CD8-positive, alpha-beta memory T cell (primary cell): Measurements from ENCODE around the gene SGCA. TPM values are rescaled to one million over a fixed set of nuclear protein-coding genes. Genes with fewer than 3 reads are reported as not detected.
A peak's percentile ranks its signal among the peaks of the same experiment; 100 is the strongest.

Experiments
- CTCF ChIA-PET: fragments of 350-600 bp; sonication (Branson Sonifier 250); formaldehyde crosslinking; loops from one replicate; lab custom pipeline; 2021; ENCODE audit warnings: antibody characterized with exemption; lab: Charles Lee
- POLR2A ChIA-PET: fragments of 350-600 bp; sonication (Branson Sonifier 250); formaldehyde crosslinking; loops from one replicate; lab custom pipeline; 2021; ENCODE audit warnings: antibody characterized with exemption; lab: Charles Lee
- DNase-seq, 5 donors: peaks; one replicate each; pipeline versions ENCODE4 v3.0.0 to v3.0.0-alpha.2; 2020 to 2022; ENCODE audit warnings: mixed read lengths in 1 of 5
- H3K27ac ChIP-seq: one replicate; pipeline ENCODE4 v1.7.0; 2013; ENCODE audit warnings: low read depth, mild to moderate bottlenecking, low read length, moderate library complexity
- H3K27me3 ChIP-seq: 2 replicates; pipeline ENCODE4 v1.7.0; 2013; ENCODE audit warnings: low read length, mild to moderate bottlenecking; ENCODE audit not compliant: insufficient read depth, poor library complexity, severe bottlenecking
- H3K36me3 ChIP-seq: 2 replicates; pipeline ENCODE4 v1.7.0; 2013; ENCODE audit warnings: mild to moderate bottlenecking, low read length, moderate library complexity; ENCODE audit not compliant: insufficient read depth
- H3K4me1 ChIP-seq: 2 replicates; pipeline ENCODE4 v1.7.0; 2013; ENCODE audit warnings: mild to moderate bottlenecking, low read length, moderate library complexity; ENCODE audit not compliant: insufficient read depth
- H3K4me3 ChIP-seq: 2 replicates; pipeline ENCODE4 v1.7.0; 2013; ENCODE audit warnings: mild to moderate bottlenecking, low read length
- H3K9me3 ChIP-seq: 2 replicates; pipeline ENCODE4 v1.7.0; 2013; ENCODE audit warnings: mild to moderate bottlenecking, low read length
- H3K27ac Mint-ChIP-seq, 8 donors: one replicate each; pipeline ENCODE4 v1.8.0; 2020 to 2021; ENCODE audit warnings: mixed read lengths in 8 of 8, mild to moderate bottlenecking in 6 of 8, inconsistent platforms in 3 of 8, moderate library complexity in 3 of 8
- H3K27me3 Mint-ChIP-seq, 2 donors: one replicate each; pipeline ENCODE4 v1.8.0; 2020 to 2021; ENCODE audit warnings: mixed read lengths in 2 of 2, mild to moderate bottlenecking in 1 of 2, moderate library complexity in 1 of 2
- H3K36me3 Mint-ChIP-seq, 3 donors: one replicate each; pipeline ENCODE4 v1.8.0; 2020 to 2021; ENCODE audit warnings: mixed read lengths in 3 of 3, inconsistent platforms in 1 of 3, mild to moderate bottlenecking in 1 of 3
- H3K4me1 Mint-ChIP-seq, 3 donors: one replicate each; pipeline ENCODE4 v1.8.0; 2020 to 2021; ENCODE audit warnings: mixed read lengths in 3 of 3, inconsistent platforms in 1 of 3, mild to moderate bottlenecking in 1 of 3
- H3K4me3 Mint-ChIP-seq, 7 donors: one replicate each; pipeline ENCODE4 v1.8.0; 2020 to 2021; ENCODE audit warnings: mixed read lengths in 7 of 7, mild to moderate bottlenecking in 6 of 7, moderate library complexity in 4 of 7, inconsistent platforms in 2 of 7
- H3K9me3 Mint-ChIP-seq, 5 donors: one replicate each; pipeline ENCODE4 v1.8.0; 2020 to 2022; ENCODE audit warnings: mixed read lengths in 5 of 5, mild to moderate bottlenecking in 3 of 5, moderate library complexity in 2 of 5, inconsistent platforms in 1 of 5
- polyA plus RNA-seq: library from polyadenylated mRNA; unstranded; fragments of 300-500 nt; fragmentation: Illumina TruSeq; gene quantifications from one replicate; pipeline ENCODE4 v1.2.3, GENCODE V29; 2021
- total RNA-seq, 2 experiments: library from RNA; stranded (reverse); gene quantifications; one replicate each; pipeline ENCODE4 v1.2.3, GENCODE V29; 2021

Gene SGCA
- total and polyA plus RNA-seq, 3 experiments from 2014 or later, result 0.31 TPM; not detected in 2

DNA sequence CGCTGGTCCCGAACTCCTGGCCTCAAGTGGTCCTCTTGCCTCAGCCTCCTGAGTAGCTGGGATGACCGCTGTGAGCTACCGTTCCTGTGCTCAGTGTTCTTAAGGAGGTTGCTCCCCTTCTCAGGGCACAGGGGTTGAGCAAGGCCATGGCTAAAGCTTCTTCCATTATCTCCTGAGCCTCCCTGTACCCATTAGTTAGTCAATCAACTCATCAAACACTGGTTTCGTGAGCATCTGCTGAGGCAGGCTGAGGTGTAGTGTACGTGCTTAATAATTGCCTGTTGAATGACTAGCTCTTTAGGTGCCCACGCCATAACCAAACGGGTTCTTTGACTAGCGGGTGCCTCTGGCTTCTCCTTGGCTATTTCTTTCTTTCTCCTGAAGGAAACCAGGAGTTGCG, 11.7 kb downstream of the SGCA start:
- H3K36me3 Mint-ChIP-seq, result no peaks in the 10 kb centered on the region
- POLR2A ChIA-PET, result no interaction called here
- H3K27me3 ChIP-seq, result no peaks in the 10 kb centered on the region
- no peaks in the 10 kb centered on the region for H3K9me3 ChIP-seq
- no peak overlapping the region for H3K4me3 ChIP-seq
- CTCF ChIA-PET, result interaction anchor here (1.1 to 2.8 kb wide), 7 partner anchors 8 to 83 kb away, joined by 4 to 16 read pairs (median 12); partner anchors contain the start of gene PDK2
- H3K27ac ChIP-seq, result no peak overlapping the region
- peaks cover 3 to 6% (median 4%) of the 10 kb centered on the region in 3 donors for H3K4me1 Mint-ChIP-seq
- no peaks in the 10 kb centered on the region for H3K36me3 ChIP-seq
- H3K27ac Mint-ChIP-seq, result no peak overlapping the region
- no peak for DNase-seq
- no peaks in the 10 kb centered on the region for H3K27me3 Mint-ChIP-seq
- H3K4me3 Mint-ChIP-seq, result no peak overlapping the region
- H3K4me1 ChIP-seq, result no peaks in the 10 kb centered on the region
- H3K9me3 Mint-ChIP-seq, result no peaks in the 10 kb centered on the region

DNA sequence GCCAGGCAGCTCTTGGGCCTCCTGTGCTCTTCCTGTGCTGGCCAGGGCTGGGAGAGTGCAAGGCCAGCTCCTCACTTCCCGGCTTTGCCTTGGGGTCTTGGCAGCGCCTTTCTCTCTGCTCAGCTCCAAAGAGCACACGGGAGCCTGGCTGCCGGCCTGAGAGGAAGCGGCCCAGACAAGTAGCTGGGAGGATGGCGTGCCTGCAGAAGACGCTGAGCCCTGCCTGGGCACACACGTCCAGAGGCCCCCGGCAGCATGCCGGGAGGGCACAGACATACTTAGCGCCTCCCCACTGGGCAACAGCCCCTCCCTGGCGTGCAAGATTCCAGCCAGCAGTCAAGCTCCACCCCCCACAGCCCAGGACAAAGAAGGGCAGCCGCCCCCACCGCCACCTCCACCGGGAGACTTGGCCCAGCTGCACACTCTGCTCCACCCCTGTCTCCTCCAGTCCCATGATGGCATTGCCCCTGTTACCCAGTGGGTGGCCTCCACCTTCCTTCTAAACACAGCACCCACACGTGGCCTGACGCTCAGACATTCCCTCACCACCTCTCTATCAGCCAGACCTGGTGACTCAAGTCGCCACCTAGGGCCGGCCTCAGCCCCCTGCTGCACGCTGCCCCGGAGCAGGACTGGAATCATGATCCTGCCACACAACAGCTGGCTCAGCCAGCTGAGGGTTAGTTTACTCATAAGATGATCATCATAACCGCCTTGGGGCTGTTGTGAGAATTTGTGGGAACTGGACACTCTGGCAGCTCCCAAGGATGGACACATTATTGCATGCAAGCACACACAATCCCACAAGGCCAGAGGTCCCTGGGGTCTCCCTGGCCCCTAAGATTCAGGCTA, 12.4 kb downstream of the SGCA start:
- ChIA-PET POLR2A (no interaction called here), CTCF (interaction anchor here (1.0 to 2.8 kb wide), 8 partner anchors 9 to 84 kb away, joined by 3 to 16 read pairs (median 10); partner anchors contain the start of gene PDK2)
- Mint-ChIP-seq H3K27me3 (no peaks in the 10 kb centered on the region), H3K4me3 (peak overlapping the region in 2 of 7 donors; percentile 63 to 80), H3K9me3 (no peaks in the 10 kb centered on the region), H3K36me3 (no peaks in the 10 kb centered on the region), H3K27ac (peak overlapping the region in 3 of 8 donors; percentile 20 to 64 (median 26)), H3K4me1 (peaks cover 7 to 11% (median 10%) of the 10 kb centered on the region in 3 donors)
- Histone ChIP-seq H3K4me1 (peaks cover under 1% of the 10 kb centered on the region), H3K27me3 (no peaks in the 10 kb centered on the region), H3K36me3 (no peaks in the 10 kb centered on the region), H3K27ac (no peak overlapping the region), H3K9me3 (no peaks in the 10 kb centered on the region), H3K4me3 (no peak overlapping the region)
- peak in 4 of 5 donors; percentile 11 to 59 (median 23) for DNase-seq

DNA sequence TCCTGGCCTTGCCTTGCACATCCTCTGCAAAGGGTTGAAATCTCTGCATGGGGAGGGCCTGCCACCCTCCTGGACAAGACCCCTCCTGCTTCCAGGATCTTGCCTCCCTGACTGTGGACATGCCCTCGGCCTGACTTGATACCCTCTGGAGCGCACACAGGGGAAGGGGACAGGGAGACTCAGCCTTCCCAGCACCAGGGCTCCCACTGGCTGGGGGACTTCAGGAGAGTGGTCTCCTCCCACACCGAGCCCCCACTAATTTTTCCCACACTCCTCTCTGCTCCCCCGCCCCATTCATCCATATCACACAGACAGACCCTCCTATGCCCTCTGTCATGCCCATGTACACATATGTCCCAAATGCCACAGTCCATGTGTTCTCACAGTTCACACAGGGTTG, 14.3 kb downstream of the SGCA start:
- peak overlapping the region in 1 of 8 donors; percentile 33 for H3K27ac Mint-ChIP-seq
- no peak overlapping the region for H3K4me3 ChIP-seq
- no peaks in the 10 kb centered on the region for H3K27me3 ChIP-seq
- DNase-seq, result no peak
- H3K4me3 Mint-ChIP-seq, result no peak overlapping the region
- peaks cover 13% of the 10 kb centered on the region for H3K4me1 ChIP-seq
- no peaks in the 10 kb centered on the region for H3K9me3 Mint-ChIP-seq
- H3K27me3 Mint-ChIP-seq, result peaks cover 0 to 1% of the 10 kb centered on the region in 2 donors
- POLR2A ChIA-PET, result interaction anchor here (0.6 kb wide), 1 partner anchor 124 kb away, joined by 4 read pairs; no protein-coding TSS in a partner anchor
- H3K36me3 Mint-ChIP-seq, result no peaks in the 10 kb centered on the region
- H3K36me3 ChIP-seq, result no peaks in the 10 kb centered on the region
- H3K27ac ChIP-seq, result no peak overlapping the region
- no peaks in the 10 kb centered on the region for H3K9me3 ChIP-seq
- peaks cover 14 to 26% (median 20%) of the 10 kb centered on the region in 3 donors for H3K4me1 Mint-ChIP-seq
- CTCF ChIA-PET, result no interaction called here

DNA sequence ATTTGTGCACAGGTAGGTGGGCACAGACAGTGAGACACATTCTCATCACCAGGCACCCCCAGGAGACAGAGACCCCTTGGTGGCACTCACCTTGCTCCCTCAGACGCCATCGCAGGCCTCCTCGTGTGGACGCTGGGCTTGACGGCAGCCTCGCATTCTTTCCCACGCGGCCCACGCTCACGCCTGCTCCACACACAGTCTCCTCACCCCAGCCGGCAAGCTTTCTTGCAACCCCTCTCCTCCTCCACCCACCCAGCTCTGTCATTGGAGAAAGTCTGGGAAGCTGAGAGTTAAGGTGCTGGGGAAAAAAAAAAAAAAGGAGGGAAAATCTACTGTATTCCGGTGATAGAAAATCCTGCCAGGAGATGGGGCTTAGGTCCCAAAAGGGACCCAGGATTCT, 14.8 kb downstream of the SGCA start:
- CTCF ChIA-PET, result no interaction called here
- no peaks in the 10 kb centered on the region for H3K9me3 Mint-ChIP-seq
- no peak overlapping the region for H3K27ac ChIP-seq

DNA sequence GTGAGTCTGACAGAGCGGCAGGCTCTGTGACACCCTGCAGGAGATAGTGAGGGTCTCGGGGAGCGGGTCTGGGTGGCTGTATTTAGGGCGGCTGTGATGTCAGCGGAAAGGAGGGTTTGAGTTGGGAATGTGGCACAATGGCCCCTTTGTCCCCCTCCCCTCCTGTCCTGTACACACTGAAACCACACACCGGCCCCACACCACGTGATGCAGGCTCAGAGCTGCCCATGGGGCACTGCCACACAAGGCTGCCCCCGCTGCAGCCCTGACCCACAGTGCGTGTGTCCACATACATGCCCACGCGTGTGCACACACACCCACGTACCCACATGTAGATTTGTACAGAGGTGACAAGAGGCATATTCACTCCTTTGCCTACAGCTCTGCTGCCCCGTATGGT, 15.3 kb downstream of the SGCA start:
- Histone ChIP-seq H3K27ac (no peak overlapping the region), H3K4me3 (no peak overlapping the region), H3K4me1 (peaks cover 13% of the 10 kb centered on the region), H3K36me3 (no peaks in the 10 kb centered on the region), H3K9me3 (no peaks in the 10 kb centered on the region), H3K27me3 (no peaks in the 10 kb centered on the region)
- Mint-ChIP-seq H3K27me3 (peaks cover 0 to 1% of the 10 kb centered on the region in 2 donors), H3K27ac (no peak overlapping the region), H3K36me3 (no peaks in the 10 kb centered on the region), H3K4me1 (peaks cover 14 to 26% (median 20%) of the 10 kb centered on the region in 3 donors), H3K9me3 (no peaks in the 10 kb centered on the region), H3K4me3 (peak overlapping the region in 2 of 7 donors; percentile 8 to 19)
- ChIA-PET CTCF (no interaction called here), POLR2A (no interaction called here)
- DNase-seq, result no peak

More for the DNA sequence above, 14.8 kb downstream of the SGCA start:
- H3K36me3 Mint-ChIP-seq, result no peaks in the 10 kb centered on the region
- H3K27ac Mint-ChIP-seq, result no peak overlapping the region
- Histone ChIP-seq H3K9me3 (no peaks in the 10 kb centered on the region), H3K36me3 (no peaks in the 10 kb centered on the region), H3K27me3 (no peaks in the 10 kb centered on the region), H3K4me1 (peaks cover 13% of the 10 kb centered on the region), H3K4me3 (no peak overlapping the region)
- H3K27me3 Mint-ChIP-seq, result peaks cover 0 to 1% of the 10 kb centered on the region in 2 donors
- DNase-seq, result no peak
- peaks cover 14 to 26% (median 20%) of the 10 kb centered on the region in 3 donors for H3K4me1 Mint-ChIP-seq
- H3K4me3 Mint-ChIP-seq, result no peak overlapping the region
- POLR2A ChIA-PET, result interaction anchor here (0.6 kb wide), 1 partner anchor 124 kb away, joined by 4 read pairs; no protein-coding TSS in a partner anchor

DNA sequence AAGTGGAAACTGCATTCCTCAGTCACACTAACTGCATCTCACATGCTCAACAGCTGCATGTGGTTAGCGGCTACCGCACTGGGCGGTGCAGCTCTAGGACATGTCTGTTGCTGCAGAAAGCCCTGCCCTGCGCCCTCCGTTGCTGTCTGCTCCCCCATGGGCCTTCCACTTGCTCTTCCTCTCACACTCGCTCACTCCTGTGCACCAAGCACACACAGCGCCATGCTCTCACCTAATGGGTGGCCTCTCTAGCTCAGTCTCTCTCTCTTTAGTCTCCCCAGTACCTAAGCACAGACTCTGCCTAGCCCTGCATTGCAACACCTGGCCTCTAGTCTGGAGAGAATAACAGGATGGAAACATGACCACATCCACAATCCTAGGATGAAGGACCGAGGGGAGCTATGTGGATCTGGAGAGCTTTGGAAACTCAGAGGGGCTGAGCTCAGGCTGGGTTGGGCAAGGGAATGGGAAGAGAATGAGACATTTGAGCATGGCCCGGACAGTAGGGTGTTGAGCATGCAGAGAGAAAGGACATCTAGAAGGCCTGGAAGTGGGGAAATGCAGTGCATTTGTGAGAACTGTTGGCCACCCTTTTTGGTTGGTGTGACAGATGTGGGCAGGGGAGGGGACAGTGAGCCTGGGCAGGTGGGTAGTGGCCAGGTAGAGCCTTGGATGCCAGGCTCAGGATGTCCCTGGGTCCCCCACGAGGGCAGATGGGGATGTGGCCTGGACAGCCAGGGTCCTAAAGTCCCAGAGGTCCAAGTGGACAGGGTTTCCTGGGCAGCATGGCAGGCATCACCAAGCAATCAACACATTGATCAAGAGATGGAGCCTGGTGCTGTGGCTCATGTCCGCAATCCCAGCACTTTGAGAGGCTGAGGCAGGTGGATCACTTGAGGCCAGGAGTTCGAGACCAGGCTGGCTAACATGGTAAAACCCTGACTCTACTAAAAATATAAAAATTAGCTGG, 16.1 kb downstream of the SGCA start:
- CTCF ChIA-PET, result no interaction called here
- Mint-ChIP-seq H3K4me1 (peaks cover 14 to 26% (median 20%) of the 10 kb centered on the region in 3 donors), H3K4me3 (peak overlapping the region in 1 of 7 donors; percentile 19), H3K27ac (peak overlapping the region in 2 of 8 donors; percentile 22 to 68), H3K36me3 (no peaks in the 10 kb centered on the region), H3K27me3 (peaks cover 0 to 1% of the 10 kb centered on the region in 2 donors), H3K9me3 (no peaks in the 10 kb centered on the region)
- Histone ChIP-seq H3K36me3 (no peaks in the 10 kb centered on the region), H3K27me3 (no peaks in the 10 kb centered on the region), H3K4me3 (no peak overlapping the region), H3K27ac (no peak overlapping the region), H3K4me1 (peaks cover 13% of the 10 kb centered on the region), H3K9me3 (no peaks in the 10 kb centered on the region)
- no peak for DNase-seq
- POLR2A ChIA-PET, result no interaction called here

DNA sequence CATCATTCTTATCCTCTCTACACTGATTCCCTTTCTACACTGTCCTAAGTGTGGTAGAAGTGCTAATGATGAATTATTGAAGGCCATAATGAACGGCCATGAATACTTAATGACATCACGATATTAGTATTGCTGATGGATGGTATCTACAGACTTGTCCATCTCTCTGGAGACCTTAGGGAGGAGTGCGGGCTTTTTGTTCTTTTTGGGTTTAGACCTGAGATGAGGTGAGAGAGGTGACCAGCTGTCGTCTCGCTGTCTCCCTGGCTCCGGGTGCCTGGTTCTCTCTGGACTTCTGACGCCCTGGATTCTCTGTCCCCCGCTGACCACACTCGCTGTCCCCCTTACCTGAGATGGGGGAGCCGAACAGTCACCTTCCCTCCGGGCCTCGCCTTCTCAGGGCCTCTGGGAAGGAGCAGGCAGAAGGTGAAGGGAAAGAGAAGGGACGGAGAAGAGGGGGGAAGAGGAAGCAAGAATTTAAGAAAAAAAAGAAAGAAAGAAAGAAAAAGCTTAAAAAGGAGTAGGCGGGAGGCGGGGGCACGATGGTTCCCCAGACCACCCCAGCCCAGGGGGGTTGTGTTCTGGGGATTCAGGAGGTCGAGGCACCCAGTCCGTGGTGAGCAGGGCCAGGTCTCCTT, 17.1 kb downstream of the SGCA start:
- Mint-ChIP-seq H3K27ac (peak overlapping the region in 4 of 8 donors; percentile 66 to 83 (median 74)), H3K4me3 (peak overlapping the region in 3 of 7 donors; percentile 19 to 60 (median 51)), H3K4me1 (peaks cover 14 to 26% (median 20%) of the 10 kb centered on the region in 3 donors), H3K36me3 (no peaks in the 10 kb centered on the region), H3K9me3 (no peaks in the 10 kb centered on the region), H3K27me3 (peaks cover 0 to 1% of the 10 kb centered on the region in 2 donors)
- ChIA-PET POLR2A (no interaction called here), CTCF (no interaction called here)
- Histone ChIP-seq H3K4me1 (peaks cover 13% of the 10 kb centered on the region), H3K36me3 (no peaks in the 10 kb centered on the region), H3K4me3 (no peak overlapping the region), H3K27ac (no peak overlapping the region), H3K27me3 (no peaks in the 10 kb centered on the region), H3K9me3 (no peaks in the 10 kb centered on the region)
- no peak for DNase-seq
